IMR-90 (cell line): ENCODE measurements around the gene RNF213. TPM values are rescaled to one million over a fixed set of nuclear protein-coding genes. Genes with fewer than 3 reads are reported as not detected.

Experiments used
- ATAC-seq: fragments of 200-7000 bp; cut with Tn5 transposase; 2 replicates; pipeline ENCODE4 v1.9.1; 2020; ENCODE audit warnings: low read depth, mild to moderate bottlenecking, moderate library complexity
- BruUV-seq: library from RNA; stranded (reverse); fragments of 400-500 nt; replicated peaks from 2 replicates; lab custom pipeline; 2021; lab: Mats Ljungman, UMichigan
- CTCF ChIA-PET: fragments of 300-600 bp; formaldehyde crosslinking; extraction: SDS; loops from one replicate; lab custom pipeline; 2021; ENCODE audit warnings: antibody characterized with exemption; lab: Yijun Ruan, JAX
- POLR2A ChIA-PET: fragments of 300-600 bp; sonication (Branson Sonifier 250); formaldehyde crosslinking; loops from one replicate; lab custom pipeline; 2022; ENCODE audit warnings: antibody characterized with exemption; ENCODE audit not compliant: unreplicated experiment; lab: Charles Lee
- DNase-seq: peaks from one replicate; pipeline ENCODE4 v3.0.0; 2013
- H2AFZ ChIP-seq: replicated peaks from 2 replicates; pipeline ENCODE3; 2013; ENCODE audit warnings: low read length, mild to moderate bottlenecking; ENCODE audit not compliant: poor library complexity
- H2AK5ac ChIP-seq: 2 replicates; pipeline ENCODE4 v1.6.1; 2013; ENCODE audit warnings: low read depth, low read length, inconsistent platforms
- H2AK9ac ChIP-seq: replicated peaks from 2 replicates; pipeline ENCODE3; 2013; ENCODE audit warnings: mild to moderate bottlenecking, low read depth, low read length, moderate library complexity; ENCODE audit not compliant: poor library complexity
- H2BK120ac ChIP-seq: 2 replicates; pipeline ENCODE4 v1.6.1; 2013; ENCODE audit warnings: low read depth, low read length, inconsistent platforms
- H2BK15ac ChIP-seq: 3 replicates; pipeline ENCODE4 v1.6.1; 2013; ENCODE audit warnings: low read depth, low read length, inconsistent platforms
- H2BK20ac ChIP-seq: 2 replicates; pipeline ENCODE4 v1.6.1; 2013; ENCODE audit warnings: low read depth, mild to moderate bottlenecking, inconsistent platforms, low read length, moderate library complexity
- H2BK5ac ChIP-seq: 2 replicates; pipeline ENCODE4 v1.6.1; 2013; ENCODE audit warnings: mild to moderate bottlenecking, low read depth, low read length, inconsistent platforms; ENCODE audit not compliant: poor library complexity, severe bottlenecking
- H3K14ac ChIP-seq: replicated peaks from 2 replicates; pipeline ENCODE4 v1.6.1; 2013; ENCODE audit warnings: low read depth, low read length, inconsistent platforms
- H3K18ac ChIP-seq: 2 replicates; pipeline ENCODE4 v1.6.1; 2013; ENCODE audit warnings: low read depth, low read length, control low read depth
- H3K23ac ChIP-seq: 2 replicates; pipeline ENCODE4 v1.6.1; 2013; ENCODE audit warnings: low read depth, low read length, inconsistent platforms
- H3K27ac ChIP-seq: 2 replicates; pipeline ENCODE4 v1.5.1; 2013; ENCODE audit warnings: mild to moderate bottlenecking, control low read depth, low read length; ENCODE audit not compliant: insufficient read depth
- H3K27me3 ChIP-seq: 2 replicates; pipeline ENCODE4 v1.6.1; 2013; ENCODE audit warnings: low read length; ENCODE audit not compliant: control insufficient read depth, insufficient read depth
- H3K36me3 ChIP-seq: 2 replicates; pipeline ENCODE4 v1.6.1; 2013; ENCODE audit warnings: low read length, mixed read lengths; ENCODE audit not compliant: control insufficient read depth, insufficient read depth
- H3K4ac ChIP-seq: 2 replicates; pipeline ENCODE4 v1.6.1; 2013; ENCODE audit warnings: low read depth, low read length, inconsistent platforms
- H3K4me1 ChIP-seq: 2 replicates; pipeline ENCODE4 v1.6.1; 2013; ENCODE audit warnings: low read length, mixed read lengths; ENCODE audit not compliant: control insufficient read depth, insufficient read depth
- H3K4me2 ChIP-seq: 2 replicates; pipeline ENCODE4 v1.6.1; 2013; ENCODE audit warnings: low read depth, mild to moderate bottlenecking, control low read depth, low read length, moderate library complexity
- H3K4me3 ChIP-seq: 2 replicates; pipeline ENCODE4 v1.5.1; 2013; ENCODE audit warnings: low read depth, mild to moderate bottlenecking, control low read depth, low read length, moderate library complexity; ENCODE audit not compliant: insufficient read depth
- H3K56ac ChIP-seq: 2 replicates; pipeline ENCODE4 v1.6.1; 2013; ENCODE audit warnings: low read length, inconsistent platforms; ENCODE audit not compliant: insufficient read depth; ENCODE audit errors: extremely low read depth
- H3K79me1 ChIP-seq, 2 experiments: 2 replicates each; pipeline ENCODE4 v1.6.1; 2013; ENCODE audit warnings: low read length in 2 of 2, inconsistent platforms in 1 of 2, low read depth in 1 of 2
- H3K9ac ChIP-seq: 2 replicates; pipeline ENCODE4 v1.6.1; 2013; ENCODE audit warnings: low read depth, low read length, control low read depth
- H3K9me1 ChIP-seq: 2 replicates; pipeline ENCODE4 v1.6.1; 2013; ENCODE audit warnings: low read length, inconsistent platforms; ENCODE audit not compliant: insufficient read depth
- H3K9me3 ChIP-seq: 2 replicates; pipeline ENCODE4 v1.6.1; 2013; ENCODE audit warnings: low read length; ENCODE audit not compliant: control insufficient read depth, insufficient read depth
- H4K20me1 ChIP-seq: 2 replicates; pipeline ENCODE4 v1.6.1; 2013; ENCODE audit warnings: low read length, inconsistent platforms; ENCODE audit not compliant: insufficient read depth
- H4K5ac ChIP-seq: 2 replicates; pipeline ENCODE4 v1.6.1; 2013; ENCODE audit warnings: mild to moderate bottlenecking, low read depth, low read length, control low read depth
- H4K8ac ChIP-seq, 2 experiments: 2 replicates each; pipeline ENCODE4 v1.6.1; 2013; ENCODE audit warnings: low read depth in 2 of 2, low read length in 2 of 2, control low read depth in 1 of 2, inconsistent platforms in 1 of 2
- H4K91ac ChIP-seq: 2 replicates; pipeline ENCODE4 v1.6.1; 2013; ENCODE audit warnings: low read depth, low read length, inconsistent platforms; ENCODE audit not compliant: insufficient read depth
- CTCF ChIP-seq: conservative IDR thresholded peaks from 2 replicates; pipeline ENCODE4 v1.5.1; 2012; ENCODE audit warnings: mild to moderate bottlenecking, low read depth, low read length, improper control_type of control experiment
- MAFK ChIP-seq: IDR thresholded peaks from 2 replicates; pipeline ENCODE4 v1.6.1; 2012; ENCODE audit warnings: low read depth, low read length, improper control_type of control experiment
- MAZ ChIP-seq: IDR thresholded peaks from 2 replicates; pipeline ENCODE4 v1.6.1; 2012; ENCODE audit warnings: low read depth, mild to moderate bottlenecking, low read length, improper control_type of control experiment, moderate library complexity, borderline replicate concordance
- MXI1 ChIP-seq: IDR thresholded peaks from 2 replicates; pipeline ENCODE4 v1.6.1; 2012; ENCODE audit warnings: low read depth, mild to moderate bottlenecking, low read length, moderate library complexity, borderline replicate concordance
- POLR2A ChIP-seq: IDR thresholded peaks from 2 replicates; pipeline ENCODE4 v1.6.1; 2012; ENCODE audit warnings: mild to moderate bottlenecking, low read depth, low read length
- USF2 ChIP-seq: fragments of 150-350 bp; IDR thresholded peaks from 2 replicates; pipeline ENCODE4 v1.6.1; 2017; ENCODE audit warnings: mild to moderate bottlenecking, antibody characterized with exemption, low read length, low read depth
- WGBS, 2 experiments: methylation state at CpG; one replicate each; pipeline versions ENCODE4 v1.1.5 to v1.1.7; 2013; ENCODE audit warnings: missing lambda C conversion rate in 2 of 2; ENCODE audit not compliant: insufficient read length in 1 of 2; ENCODE audit errors: extremely low coverage in 2 of 2; 5-methylcytosine and 5-hydroxymethylcytosine counted together
- dilution Hi-C: fragments of 300-500 bp; cut with HindIII; formaldehyde crosslinking; loops from one replicate; pipeline ENCODE4 v1.14.3; 2018; ENCODE audit warnings: low sequenced_read_pairs; ENCODE audit not compliant: unreplicated experiment
- in situ Hi-C: fragments of 300-500 bp; cut with MboI; formaldehyde crosslinking; loops from 3 replicates; pipeline ENCODE4 v1.14.3; 2019; ENCODE audit warnings: low sequenced_read_pairs, inconsistent platforms, mixed read lengths
- intact Hi-C: fragments of 100-400 bp; cut with micrococcal nuclease; formaldehyde crosslinking; loops from 2 replicates; pipeline ENCODE4 v1.10.0; 2022
- polyA plus RNA-seq, 3 experiments: library from polyadenylated mRNA; depleted of rRNA; stranded (reverse); fragments of >200 nt; gene quantifications; 2 replicates each; pipeline ENCODE4 v1.2.3, GENCODE V29; 2012; ENCODE audit warnings: low replicate concordance in 1 of 3
- total RNA-seq: library from RNA; depleted of rRNA; stranded (reverse); fragments of >200 nt; gene quantifications from 2 replicates; pipeline ENCODE4 v1.2.3, GENCODE V29; 2012

Gene RNF213
- total and polyA plus RNA-seq, 2 of the 4 experiments (the other 2 are of a cell fraction) = 23.4 to 36.0 TPM

- Histone ChIP-seq H2BK15ac (no peak overlapping the region), H3K18ac (no peak overlapping the region), H4K91ac (no peak overlapping the region), H3K4me2 (no peak overlapping the region), H2AK9ac (no peak overlapping the region), H3K14ac (no peak overlapping the region), H3K27me3 (no peaks in the 10 kb centered on the region), H2AFZ (no peak overlapping the region), H2BK120ac (no peak overlapping the region), H3K27ac (no peak overlapping the region), H3K79me1 (0 out of 4 replicates have a peak, but pooled peaks cover 0 to 5% of the 10 kb centered on the region in 2 experiments), H3K4me3 (no peak overlapping the region), H4K8ac (no peak overlapping the region), H4K20me1 (no peaks in the 10 kb centered on the region), H3K56ac (no peak overlapping the region), H2BK5ac (no peak overlapping the region), H3K4ac (no peak overlapping the region), H2AK5ac (no peak overlapping the region), H3K4me1 (no peaks in the 10 kb centered on the region), H3K9me3 (no peaks in the 10 kb centered on the region), H3K9me1 (peaks cover 6% of the 10 kb centered on the region; the same call in 1 of the 2 replicates), H3K36me3 (peaks cover 66% of the 10 kb centered on the region), H3K9ac (no peak overlapping the region), H4K5ac (no peak overlapping the region), H2BK20ac (no peak overlapping the region), H3K23ac (no peak overlapping the region)
- intact Hi-C loops (no loop called here), dilution Hi-C loops (no loop called here), in situ Hi-C loops (no loop called here)
- POLR2A ChIA-PET = no interaction called here
- DNase-seq = no peak
- no TSS peak for BruUV-seq
- ATAC-seq = no peak
- TF ChIP-seq MAFK (peak; percentile 36; the same call in 1 of the 2 replicates), MAZ (no peak), CTCF (no peak), USF2 (no peak), POLR2A (no peak), MXI1 (no peak)
- CTCF ChIA-PET = no interaction called here
- 90% methylated on average over 2 of the region's 14 CpGs; no CpG with 5 or more reads in 1 of the 2 experiments for WGBS, 2 experiments
Measured at GRCh38 chr17:80374732-80375585, 114.3 kb downstream of the RNF213 start.
